Measurements from ENCODE around the gene NKAIN2. TPM values are rescaled to one million over a fixed set of nuclear protein-coding genes. Genes with fewer than 3 reads are reported as not detected.
"Not testable (repeated sequence)": the region's sequence is repeated elsewhere in the genome, so short reads cannot be mapped to it uniquely, and the experiment has no call there.

The NKAIN2 gene
- total RNA-seq, 2 donors from 2014 or later: not detected

GRCh38 chr6:123895806-123896205, 92.1 kb downstream of the NKAIN2 start:
- no peak overlapping the region for H3K4me3 Mint-ChIP-seq
- no peaks in the 10 kb centered on the region for H3K27me3 Mint-ChIP-seq
- H3K27ac Mint-ChIP-seq: no peak overlapping the region
- H3K9me3 Mint-ChIP-seq: peaks cover 9% of the 10 kb centered on the region
- no peak for ATAC-seq (replicated peaks)
- no peaks in the 10 kb centered on the region for H3K4me1 Mint-ChIP-seq
- H3K36me3 Mint-ChIP-seq (ENCODE audit: low read depth): no peaks in the 10 kb centered on the region

- Mint-ChIP-seq H3K27ac (no peak overlapping the region), H3K36me3 (ENCODE audit: low read depth) (no peaks in the 10 kb centered on the region), H3K27me3 (no peaks in the 10 kb centered on the region), H3K4me1 (no peaks in the 10 kb centered on the region), H3K9me3 (peaks cover 9% of the 10 kb centered on the region), H3K4me3 (no peak overlapping the region)
- ATAC-seq (replicated peaks): no peak
These were observed 93.2 kb downstream of the NKAIN2 start for GRCh38 chr6:123896869-123897268.

GRCh38 chr6:123897965-123898364, 94.3 kb downstream of the NKAIN2 start:
- peaks cover 6% of the 10 kb centered on the region for H3K9me3 Mint-ChIP-seq
- H3K4me3 Mint-ChIP-seq: no peak overlapping the region
- H3K27ac Mint-ChIP-seq: no peak overlapping the region
- no peak for ATAC-seq (replicated peaks)
- H3K36me3 Mint-ChIP-seq (ENCODE audit: low read depth): no peaks in the 10 kb centered on the region
- no peaks in the 10 kb centered on the region for H3K4me1 Mint-ChIP-seq
- no peaks in the 10 kb centered on the region for H3K27me3 Mint-ChIP-seq

GRCh38 chr6:123898665-123899064, 95.0 kb downstream of the NKAIN2 start:
- Mint-ChIP-seq H3K27ac (no peak overlapping the region), H3K4me1 (no peaks in the 10 kb centered on the region), H3K9me3 (peaks cover 6% of the 10 kb centered on the region), H3K4me3 (no peak overlapping the region), H3K36me3 (ENCODE audit: low read depth) (no peaks in the 10 kb centered on the region), H3K27me3 (no peaks in the 10 kb centered on the region)
- no peak for ATAC-seq (replicated peaks)

- H3K36me3 Mint-ChIP-seq (ENCODE audit: low read depth): no peaks in the 10 kb centered on the region
- no peaks in the 10 kb centered on the region for H3K4me1 Mint-ChIP-seq
- H3K9me3 Mint-ChIP-seq: peaks cover 6% of the 10 kb centered on the region
- H3K27ac Mint-ChIP-seq: no peak overlapping the region
- no peak overlapping the region for H3K4me3 Mint-ChIP-seq
- H3K27me3 Mint-ChIP-seq: no peaks in the 10 kb centered on the region
- no peak for ATAC-seq (replicated peaks)
These were observed 96.1 kb downstream of the NKAIN2 start for GRCh38 chr6:123899745-123900144.

GRCh38 chr6:123901436-123901835, 97.8 kb downstream of the NKAIN2 start:
- Mint-ChIP-seq H3K9me3 (peaks cover 6% of the 10 kb centered on the region), H3K27me3 (no peaks in the 10 kb centered on the region), H3K4me1 (no peaks in the 10 kb centered on the region), H3K27ac (no peak overlapping the region), H3K36me3 (ENCODE audit: low read depth) (no peaks in the 10 kb centered on the region), H3K4me3 (no peak overlapping the region)
- no peak for ATAC-seq (replicated peaks)

- Mint-ChIP-seq H3K27ac (no peak overlapping the region), H3K4me1 (no peaks in the 10 kb centered on the region), H3K9me3 (peaks cover 4% of the 10 kb centered on the region)
These were observed 99.2 kb downstream of the NKAIN2 start for GRCh38 chr6:123902738-123903313.

GRCh38 chr6:123904228-123904627, 100.6 kb downstream of the NKAIN2 start:
- no peak overlapping the region for H3K4me3 Mint-ChIP-seq

More at GRCh38 chr6:123902738-123903313, 99.2 kb downstream of the NKAIN2 start:
- no peak overlapping the region for H3K4me3 Mint-ChIP-seq
- H3K36me3 Mint-ChIP-seq (ENCODE audit: low read depth): no peaks in the 10 kb centered on the region
- ATAC-seq (replicated peaks): no peak
- no peaks in the 10 kb centered on the region for H3K27me3 Mint-ChIP-seq

GRCh38 chr6:123908797-123909196, 105.1 kb downstream of the NKAIN2 start:
- H3K4me3 Mint-ChIP-seq: no peak overlapping the region

More at GRCh38 chr6:123904228-123904627, 100.6 kb downstream of the NKAIN2 start:
- no peaks in the 10 kb centered on the region for H3K36me3 Mint-ChIP-seq (ENCODE audit: low read depth)
- peaks cover 5% of the 10 kb centered on the region for H3K9me3 Mint-ChIP-seq
- ATAC-seq (replicated peaks): no peak
- H3K27ac Mint-ChIP-seq: no peak overlapping the region
- no peaks in the 10 kb centered on the region for H3K4me1 Mint-ChIP-seq
- H3K27me3 Mint-ChIP-seq: no peaks in the 10 kb centered on the region

GRCh38 chr6:123909989-123910388, 106.3 kb downstream of the NKAIN2 start:
- Mint-ChIP-seq H3K36me3 (ENCODE audit: low read depth) (no peaks in the 10 kb centered on the region), H3K4me3 (no peak overlapping the region), H3K27me3 (no peaks in the 10 kb centered on the region), H3K9me3 (peaks cover 5% of the 10 kb centered on the region), H3K4me1 (no peaks in the 10 kb centered on the region), H3K27ac (no peak overlapping the region)
- ATAC-seq (replicated peaks): no peak

More at GRCh38 chr6:123908797-123909196, 105.1 kb downstream of the NKAIN2 start:
- Mint-ChIP-seq H3K27ac (no peak overlapping the region), H3K4me1 (no peaks in the 10 kb centered on the region), H3K27me3 (no peaks in the 10 kb centered on the region), H3K36me3 (ENCODE audit: low read depth) (no peaks in the 10 kb centered on the region), H3K9me3 (peaks cover 5% of the 10 kb centered on the region)
- ATAC-seq (replicated peaks): no peak

GRCh38 chr6:123913863-123914262, 110.2 kb downstream of the NKAIN2 start:
- H3K27ac Mint-ChIP-seq: no peak overlapping the region
- no peaks in the 10 kb centered on the region for H3K27me3 Mint-ChIP-seq
- ATAC-seq (replicated peaks): no peak
- no peak overlapping the region for H3K4me3 Mint-ChIP-seq
- no peaks in the 10 kb centered on the region for H3K36me3 Mint-ChIP-seq (ENCODE audit: low read depth)
- peaks cover 5% of the 10 kb centered on the region for H3K9me3 Mint-ChIP-seq
- no peaks in the 10 kb centered on the region for H3K4me1 Mint-ChIP-seq

GRCh38 chr6:123923379-123923778, 119.7 kb downstream of the NKAIN2 start:
- H3K27me3 Mint-ChIP-seq; H3K4me1 Mint-ChIP-seq; H3K36me3 Mint-ChIP-seq (ENCODE audit: low read depth); H3K4me3 Mint-ChIP-seq; H3K27ac Mint-ChIP-seq; ATAC-seq (replicated peaks); H3K9me3 Mint-ChIP-seq: not testable (repeated sequence)

GRCh38 chr6:123925350-123925749, 121.7 kb downstream of the NKAIN2 start:
- ATAC-seq (replicated peaks): peak; percentile 16

GRCh38 chr6:123925842-123926399, 122.3 kb downstream of the NKAIN2 start:
- H3K27ac Mint-ChIP-seq: no peak overlapping the region
- H3K4me3 Mint-ChIP-seq: no peak overlapping the region
- peaks cover 4% of the 10 kb centered on the region for H3K9me3 Mint-ChIP-seq
- ATAC-seq (replicated peaks): no peak
- H3K27me3 Mint-ChIP-seq: no peaks in the 10 kb centered on the region
- H3K4me1 Mint-ChIP-seq: no peaks in the 10 kb centered on the region
- no peaks in the 10 kb centered on the region for H3K36me3 Mint-ChIP-seq (ENCODE audit: low read depth)

More at GRCh38 chr6:123925350-123925749, 121.7 kb downstream of the NKAIN2 start:
- no peaks in the 10 kb centered on the region for H3K4me1 Mint-ChIP-seq
- H3K27ac Mint-ChIP-seq: no peak overlapping the region
- H3K4me3 Mint-ChIP-seq: no peak overlapping the region
- H3K36me3 Mint-ChIP-seq (ENCODE audit: low read depth): no peaks in the 10 kb centered on the region
- H3K9me3 Mint-ChIP-seq: peaks cover 4% of the 10 kb centered on the region
- H3K27me3 Mint-ChIP-seq: no peaks in the 10 kb centered on the region

- no peak for ATAC-seq (replicated peaks)
- Mint-ChIP-seq H3K4me1 (no peaks in the 10 kb centered on the region), H3K9me3 (peaks cover 4% of the 10 kb centered on the region), H3K4me3 (no peak overlapping the region), H3K36me3 (ENCODE audit: low read depth) (no peaks in the 10 kb centered on the region), H3K27me3 (no peaks in the 10 kb centered on the region), H3K27ac (no peak overlapping the region)
These were observed 124.9 kb downstream of the NKAIN2 start for GRCh38 chr6:123928529-123928928.

Data from activated T-helper 17 cell treated with anti-CD3 and anti-CD28 coated beads, Interleukin-2, amount 50 U/mL, for 72 hours (primary cell).